ENCODE measurements around the gene LIX1L.

DNA sequence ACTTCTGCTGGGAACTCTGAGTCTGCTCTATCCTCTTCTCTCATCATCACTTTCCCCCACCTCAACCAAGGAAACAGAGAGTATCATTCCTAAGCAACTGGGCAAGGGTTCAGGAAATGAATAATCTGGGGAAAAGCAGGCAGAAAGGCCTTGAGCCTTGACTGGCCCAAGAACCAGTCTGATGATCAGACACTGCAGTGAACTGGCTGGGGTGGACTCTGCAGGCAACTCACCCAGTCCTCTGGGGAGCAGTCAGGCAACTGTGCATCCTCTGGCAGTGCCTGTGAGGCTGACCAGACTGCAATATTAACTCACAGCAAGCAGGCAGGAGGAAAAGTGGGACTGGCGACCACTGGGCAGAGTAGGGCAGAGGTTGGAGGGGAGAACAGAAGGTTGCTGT, 73.1 kb downstream of the LIX1L start:
- TF ChIP-seq SUZ12 (IDR thresholded peaks at IDR 0.05; ENCODE audit: extremely low read depth, insufficient read depth, insufficient read length): no peak
- no peak for TF ChIP-seq ZNF274 (IDR thresholded peaks at IDR 0.05; ENCODE audit: low read depth, low read length)

Data from NT2/D1 (cell line).